HUDEP-2 (cell line): ENCODE results near the gene EIF2B4.
"Not testable (repeated sequence)": the region's sequence is repeated elsewhere in the genome, so short reads cannot be mapped to it uniquely, and the experiment has no call there.

Source experiments
- DNase-seq, 76 experiments: peaks; one replicate each; lab custom pipeline; 2025; ENCODE audit not compliant: unreplicated experiment in 76 of 76; lab: John Stamatoyannopoulos, UW

The EIF2B4 gene

DNA sequence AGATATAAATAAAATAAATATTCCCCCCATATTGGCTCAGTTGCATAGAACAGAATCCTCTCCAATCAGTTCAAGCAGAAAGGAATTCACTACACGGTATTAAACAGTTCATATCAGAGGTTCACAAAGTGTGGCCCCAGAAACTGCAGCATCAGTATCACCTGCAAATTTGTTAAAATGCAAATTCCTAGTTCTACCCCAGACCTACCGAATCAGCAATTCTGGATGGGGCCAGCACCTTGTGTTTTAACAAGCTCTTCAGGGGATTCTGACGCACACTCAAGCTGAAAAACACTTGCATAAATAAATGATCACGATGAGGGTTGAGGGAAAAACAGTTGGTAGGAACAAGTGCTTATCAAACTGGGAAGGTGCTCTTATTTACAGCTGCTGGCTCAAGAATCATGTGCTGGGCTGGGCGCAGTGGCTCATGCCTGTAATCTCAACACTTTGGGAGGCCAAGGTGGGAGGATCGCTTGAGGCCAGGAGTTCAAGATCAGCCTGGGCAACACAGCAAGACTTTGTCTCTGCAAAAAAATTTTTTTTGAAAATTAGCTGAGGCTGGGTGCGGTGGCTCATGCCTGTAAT lies 19.9 kb downstream of the EIF2B4 start:
- DNase-seq = peak in 2 of 76 experiments; percentile 7 to 9

DNA sequence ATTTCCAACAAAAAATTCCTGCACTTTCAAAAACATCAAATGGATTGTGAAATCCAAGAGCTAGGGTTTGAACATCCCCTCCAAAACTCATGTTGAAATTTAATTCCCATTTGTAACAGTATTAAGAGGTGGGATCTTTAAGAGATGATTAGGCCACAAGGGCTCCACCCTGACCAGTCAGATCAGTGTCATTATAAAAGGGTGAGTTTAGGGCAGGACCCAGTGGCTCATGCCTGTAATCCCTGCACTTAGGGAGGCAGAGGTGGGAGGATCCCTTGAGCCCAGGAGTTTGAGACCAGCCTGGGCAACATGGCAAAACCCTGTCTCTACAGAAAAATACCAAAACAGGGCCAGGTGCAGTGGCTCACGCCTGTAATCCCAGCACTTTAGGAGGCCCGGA lies 22.5 kb downstream of the EIF2B4 start:
- no peak for DNase-seq

DNA sequence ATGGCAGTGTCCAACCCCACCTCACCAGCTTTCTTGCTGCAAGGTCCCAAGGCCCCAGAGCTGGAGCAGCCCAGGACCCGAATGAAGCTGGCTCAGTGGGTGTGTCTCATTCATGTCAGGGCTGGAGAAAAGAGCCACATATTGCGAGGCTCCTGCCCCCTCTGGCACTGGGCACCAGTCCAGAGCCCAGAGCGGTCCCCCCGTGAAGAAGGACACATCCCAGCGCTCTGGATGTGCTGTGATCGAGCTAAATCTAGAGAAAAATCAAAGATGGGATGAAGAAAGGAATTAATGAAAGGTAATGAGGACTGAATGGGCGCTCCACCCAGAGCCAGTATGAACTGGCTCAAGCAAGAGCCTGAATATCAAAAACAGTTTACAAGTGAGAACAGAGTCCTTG lies 34.0 kb downstream of the EIF2B4 start:
- no peak for DNase-seq

DNA sequence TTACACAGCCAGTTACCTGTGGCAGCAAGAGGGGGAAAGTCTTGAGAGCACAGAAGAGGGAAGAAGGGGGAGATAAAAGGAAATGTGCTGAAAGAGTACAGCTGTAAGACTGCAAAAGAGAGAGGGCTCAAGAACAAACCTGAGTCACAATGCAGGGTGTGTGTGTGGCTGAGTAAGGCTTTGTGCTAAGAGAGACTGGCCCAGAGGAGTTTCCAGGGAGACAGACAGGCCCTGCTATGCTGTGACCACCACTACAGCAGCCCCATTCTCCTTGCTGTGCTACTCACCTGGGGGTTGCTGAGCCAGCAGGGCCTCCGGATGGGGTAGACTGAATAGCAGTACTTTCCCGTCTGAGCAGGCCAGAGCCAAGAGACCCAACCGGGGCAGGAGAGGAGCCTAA lies 34.8 kb downstream of the EIF2B4 start:
- DNase-seq = no peak

DNA sequence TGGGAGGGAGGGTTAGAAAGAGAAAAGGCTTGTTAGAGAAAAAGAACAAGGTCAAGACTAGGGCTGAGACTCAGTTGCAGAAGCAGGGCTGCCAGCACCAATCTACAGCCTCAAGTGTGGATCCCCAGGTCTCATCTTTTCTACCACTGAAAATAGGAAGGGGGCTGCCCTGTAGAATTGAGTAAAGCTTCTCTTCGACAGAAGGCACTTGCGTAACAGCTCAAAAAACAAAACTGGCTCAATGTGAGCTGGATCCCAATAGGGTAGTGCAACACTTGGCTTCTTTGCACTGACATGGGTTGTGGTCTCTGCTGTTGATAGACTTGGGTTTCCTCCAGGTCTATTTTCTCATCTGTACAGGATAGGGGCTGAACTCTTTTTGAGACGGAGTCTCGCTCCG lies 45.4 kb downstream of the EIF2B4 start:
- no peak for DNase-seq

DNA sequence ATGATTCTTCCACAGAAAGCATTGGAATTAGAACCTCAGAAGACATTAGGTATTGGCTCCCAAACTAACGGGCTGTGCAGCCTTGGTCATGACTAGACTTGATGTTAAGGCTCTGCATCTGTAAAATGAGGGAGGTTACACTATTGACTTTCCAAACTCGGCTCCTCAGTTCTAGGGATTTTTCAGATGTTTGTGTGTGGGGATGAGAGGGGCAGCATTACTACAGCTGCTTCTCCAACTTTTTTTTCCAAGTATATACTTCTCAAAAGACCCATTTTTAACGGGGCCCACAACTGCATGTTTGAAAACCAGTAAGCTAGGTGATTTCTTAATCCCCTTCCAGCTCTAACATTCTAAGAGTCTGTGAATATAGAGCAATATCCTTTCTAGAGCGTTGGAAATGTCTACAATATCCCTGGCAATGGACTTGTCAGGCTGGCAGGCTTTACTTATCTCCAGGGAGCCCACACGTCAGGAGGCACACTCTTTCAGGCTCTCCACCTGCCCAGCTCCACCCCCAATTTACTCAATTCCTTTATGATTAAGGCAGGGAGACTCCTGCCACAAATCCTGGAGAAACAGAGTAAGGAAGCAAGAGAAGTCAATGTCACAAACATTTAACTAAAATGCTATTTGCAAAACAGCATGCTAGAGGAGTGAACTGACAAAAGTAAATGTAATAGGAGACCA lies 46.4 kb downstream of the EIF2B4 start:
- peak in 2 of 76 experiments; percentile 11 to 21 for DNase-seq

DNA sequence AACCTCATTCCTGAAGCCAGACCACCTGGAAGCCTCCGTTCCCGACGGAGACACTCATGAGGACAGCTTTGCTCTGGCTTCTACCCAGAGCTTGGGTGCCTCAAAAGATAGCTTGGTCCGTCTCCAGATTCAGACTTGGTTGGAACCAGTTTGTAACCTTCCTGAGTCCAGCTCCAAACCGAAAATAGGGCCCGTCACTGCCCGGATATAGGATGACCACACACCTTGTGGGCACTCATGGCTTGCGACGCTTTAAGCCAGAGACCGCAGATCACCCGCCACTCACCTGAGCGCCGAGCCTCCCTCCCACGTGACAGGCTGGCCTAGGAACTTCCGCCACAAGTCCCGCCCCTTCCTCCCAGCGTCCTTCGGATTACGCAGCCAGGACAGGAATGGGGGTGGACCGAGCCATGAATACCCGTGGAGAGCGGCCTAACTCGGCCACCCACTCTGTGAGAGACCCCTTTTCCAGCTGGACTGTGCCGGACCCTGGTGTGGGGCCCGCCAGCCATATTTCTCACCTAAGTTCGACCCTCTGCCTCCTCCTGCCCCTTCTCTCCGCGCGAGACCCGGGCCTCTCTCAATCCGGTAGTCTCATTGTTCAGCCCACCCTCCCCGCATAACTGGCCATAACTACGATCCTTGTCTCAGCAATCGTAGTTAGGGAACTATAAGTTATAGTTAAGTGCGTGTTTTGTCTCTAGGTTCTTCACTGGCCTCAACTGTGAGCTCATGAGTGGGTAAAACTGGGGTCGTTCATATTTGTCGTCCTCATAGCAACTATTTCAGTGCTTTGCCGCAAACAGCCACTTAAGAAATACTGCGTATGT lies 47.2 kb downstream of the EIF2B4 start, which contains the start of gene MPV17:
Gene MPV17, minus strand, starts transcription at position 332 of the 830 bp plus-strand sequence. CDS start 580 bp downstream, outside the sequence.
- peak in 74 of 76 experiments; percentile 26 to 93 (median 79) for DNase-seq

DNA sequence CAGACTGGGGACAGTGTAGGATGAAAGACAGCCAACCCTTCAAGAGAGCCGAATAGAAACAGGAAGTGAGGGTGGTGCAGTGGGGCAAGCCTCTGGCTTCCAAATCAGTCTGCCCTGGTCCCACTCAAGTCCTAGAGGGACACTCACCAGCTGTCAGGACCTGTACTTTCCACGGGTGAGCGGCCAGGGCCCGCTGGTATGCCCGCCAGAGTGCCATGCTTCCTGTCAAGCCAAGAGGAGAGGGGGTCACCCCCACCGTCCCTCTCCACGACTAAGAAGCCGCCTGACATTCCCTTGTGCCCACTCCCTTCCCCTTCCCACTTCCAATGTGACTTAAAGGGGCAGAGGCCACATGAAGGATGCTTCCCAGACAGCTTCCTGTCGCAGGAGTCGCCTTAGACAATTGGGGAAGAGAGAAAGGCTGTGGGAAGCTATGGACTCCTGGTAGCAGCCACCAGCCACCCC lies 47.8 kb downstream of the EIF2B4 start:
- DNase-seq = peak in 1 of 76 experiments; percentile 12

DNA sequence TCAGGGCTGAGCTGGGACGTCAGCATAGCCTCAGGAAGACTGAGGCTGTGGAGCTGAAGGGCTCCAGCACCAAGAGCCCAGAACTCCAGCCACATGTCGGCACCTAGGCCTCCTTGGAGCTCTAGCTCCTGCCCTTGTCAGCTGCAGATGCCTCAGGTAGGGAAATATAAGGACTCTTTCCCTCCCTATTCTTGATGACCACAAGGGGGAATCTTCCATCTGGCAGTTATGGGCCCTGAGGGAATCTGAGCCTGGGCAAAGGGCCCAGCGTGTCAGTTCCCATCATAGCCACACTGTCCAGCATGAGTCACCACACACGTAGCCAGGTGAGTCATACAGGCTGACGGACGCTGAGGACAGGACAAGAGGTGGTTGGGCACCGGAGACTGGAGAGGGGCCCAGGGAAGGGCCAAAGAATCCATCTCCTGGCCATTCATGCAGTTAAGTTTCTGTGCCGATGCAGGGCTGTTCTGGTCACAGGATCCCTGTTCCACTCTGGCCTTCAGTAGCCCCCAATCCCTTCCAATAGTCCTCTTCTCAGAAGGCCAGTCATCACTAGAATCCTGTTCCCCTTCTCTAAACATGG lies 49.1 kb downstream of the EIF2B4 start:
- peak in 54 of 76 experiments; percentile 5 to 77 (median 36) for DNase-seq

DNA sequence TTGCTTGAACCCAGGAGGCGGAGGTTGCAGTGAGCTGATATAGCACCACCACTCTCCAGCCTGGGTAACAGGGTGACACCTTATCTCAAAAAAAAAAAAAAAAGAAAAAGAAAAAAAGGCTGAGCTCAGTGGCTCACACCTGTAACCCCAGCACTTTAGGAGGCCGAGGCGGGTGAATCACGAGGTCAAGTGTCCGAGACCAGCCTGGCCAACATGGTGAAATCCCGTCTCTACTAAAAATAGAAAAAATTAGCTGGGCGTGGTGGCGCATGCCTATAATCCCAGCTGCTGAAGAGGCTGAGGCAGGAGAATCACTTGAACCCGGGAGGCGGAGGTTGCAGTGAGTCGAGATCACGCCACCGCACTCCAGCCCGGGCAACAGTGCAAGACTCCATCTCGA lies 50.3 kb downstream of the EIF2B4 start:
- DNase-seq = not testable (repeated sequence)

DNA sequence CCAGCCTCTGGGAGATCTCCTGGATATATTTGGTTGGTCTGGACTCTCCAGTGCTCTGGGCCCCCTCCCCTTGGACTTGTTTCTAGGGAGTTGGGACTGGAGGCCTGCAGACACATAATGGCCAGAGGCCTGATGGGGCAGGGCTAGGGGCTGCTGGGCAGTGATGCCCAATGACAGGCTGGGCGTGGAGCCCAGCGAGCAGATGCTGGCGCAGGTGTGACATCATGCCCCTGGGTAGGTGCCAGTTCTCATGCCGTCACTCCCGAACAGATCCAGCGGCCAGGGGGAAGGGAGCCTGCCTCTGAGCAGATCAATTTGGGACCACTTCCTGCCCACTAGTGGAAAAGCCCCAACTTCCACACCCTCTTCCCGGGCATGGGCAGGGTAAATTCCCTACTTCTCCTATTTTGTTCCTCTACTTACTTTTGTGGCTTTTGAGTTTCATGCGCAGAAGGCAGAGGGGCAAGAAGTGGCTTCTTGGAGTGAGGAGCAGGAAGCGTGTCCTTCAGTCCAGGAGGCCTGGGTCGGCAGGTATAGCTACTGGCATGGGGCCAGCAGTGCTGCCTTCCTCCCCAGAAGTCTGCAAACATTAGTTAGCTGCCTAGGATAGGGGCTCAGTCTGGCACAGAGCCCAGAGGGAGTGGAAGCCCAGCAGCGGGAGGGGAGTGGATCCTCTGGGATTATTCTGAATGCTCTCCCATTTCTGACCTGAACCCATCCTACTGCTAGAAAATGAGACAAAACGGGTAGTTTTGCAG lies 53.3 kb downstream of the EIF2B4 start:
- no peak for DNase-seq

DNA sequence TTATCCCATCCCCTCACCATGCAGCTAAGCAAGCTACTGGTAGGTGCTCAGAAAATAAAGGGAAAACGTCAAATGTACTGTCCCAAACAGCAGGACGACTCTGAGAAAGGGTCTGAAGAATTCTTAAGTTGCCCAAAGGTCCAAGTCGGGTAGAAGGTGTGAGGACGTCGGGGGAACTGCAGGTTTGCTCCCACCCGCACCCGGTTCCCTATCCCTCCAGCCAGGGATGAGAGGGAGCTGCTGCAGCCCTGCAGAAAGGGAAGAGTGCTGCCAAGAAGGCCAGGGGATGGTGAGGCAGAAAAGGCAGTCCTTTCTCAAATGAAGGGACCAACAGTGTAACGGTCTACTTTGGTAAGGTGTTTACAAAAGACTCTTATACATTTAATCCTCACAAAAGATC lies 55.0 kb downstream of the EIF2B4 start:
- no peak for DNase-seq

DNA sequence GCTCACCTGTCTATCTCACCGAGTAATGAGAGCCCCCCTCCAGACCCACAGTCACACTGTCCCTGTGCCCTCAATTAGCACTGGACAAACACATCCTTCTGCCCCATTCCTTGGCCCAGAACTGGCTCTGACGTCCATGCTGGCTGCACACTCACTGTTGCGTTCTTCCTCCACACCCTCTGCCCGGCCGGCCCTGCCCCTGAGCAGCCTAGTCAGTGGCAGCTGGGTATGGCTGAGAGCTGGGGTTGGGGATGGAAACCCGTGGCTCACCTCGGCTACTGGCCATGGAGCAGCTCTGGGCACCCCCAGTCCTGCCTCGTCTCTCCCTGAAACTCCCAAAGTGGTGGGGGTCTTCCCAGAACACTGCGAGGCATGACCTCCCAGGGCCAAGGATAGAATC lies 55.4 kb downstream of the EIF2B4 start:
- DNase-seq = no peak
